Stimulated activated CD8-positive, alpha-beta memory T cell treated with anti-CD3 and anti-CD28 coated beads, Interleukin-15, amount 100 ng/mL, for 4 hours (primary cell): Measurements from ENCODE around the gene SIL1.
"Not testable (repeated sequence)": the region's sequence is repeated elsewhere in the genome, so short reads cannot be mapped to it uniquely, and the experiment has no call there.

Source experiments
- DNase-seq, 2 donors: peaks; one replicate each; pipeline ENCODE4 v3.0.0-alpha.2; 2020; ENCODE audit warnings: low read depth in 2 of 2

The SIL1 gene

GRCh38 chr5:138922494-138922893 is 275.7 kb downstream of the SIL1 start:
- DNase-seq = no peak

- not testable (repeated sequence) for DNase-seq
Measured at GRCh38 chr5:138921362-138921761, 276.8 kb downstream of the SIL1 start.

- DNase-seq = no peak
Measured at GRCh38 chr5:138920181-138920580, 278.0 kb downstream of the SIL1 start.

GRCh38 chr5:138918686-138919085 is 279.5 kb downstream of the SIL1 start:
- DNase-seq = no peak

- no peak for DNase-seq
Measured at GRCh38 chr5:138914338-138914737, 283.8 kb downstream of the SIL1 start.

GRCh38 chr5:138913773-138914172 is 284.4 kb downstream of the SIL1 start:
- DNase-seq = no peak

- DNase-seq = no peak
Measured at GRCh38 chr5:138912093-138912492, 286.1 kb downstream of the SIL1 start.

GRCh38 chr5:138911441-138911840 is 286.7 kb downstream of the SIL1 start:
- DNase-seq = no peak

GRCh38 chr5:138910546-138911185 is 287.5 kb downstream of the SIL1 start:
- DNase-seq = no peak

GRCh38 chr5:138909734-138910133 is 288.4 kb downstream of the SIL1 start:
- DNase-seq = no peak

- DNase-seq = no peak
Measured at GRCh38 chr5:138905541-138905940, 292.6 kb downstream of the SIL1 start.

- DNase-seq = no peak
Measured at GRCh38 chr5:138903130-138903775, 294.9 kb downstream of the SIL1 start.

GRCh38 chr5:138901716-138902115 is 296.5 kb downstream of the SIL1 start:
- DNase-seq = no peak

- DNase-seq = peak in 1 of 2 donors; percentile 9
Measured at GRCh38 chr5:138900281-138900965, 297.7 kb downstream of the SIL1 start.

- no peak for DNase-seq
Measured at GRCh38 chr5:138898742-138899141, 299.4 kb downstream of the SIL1 start.

GRCh38 chr5:138898299-138898698 is 299.9 kb downstream of the SIL1 start:
- no peak for DNase-seq
